ENCODE results near the gene ALDH3A1.

ALDH3A1 gene

DNA sequence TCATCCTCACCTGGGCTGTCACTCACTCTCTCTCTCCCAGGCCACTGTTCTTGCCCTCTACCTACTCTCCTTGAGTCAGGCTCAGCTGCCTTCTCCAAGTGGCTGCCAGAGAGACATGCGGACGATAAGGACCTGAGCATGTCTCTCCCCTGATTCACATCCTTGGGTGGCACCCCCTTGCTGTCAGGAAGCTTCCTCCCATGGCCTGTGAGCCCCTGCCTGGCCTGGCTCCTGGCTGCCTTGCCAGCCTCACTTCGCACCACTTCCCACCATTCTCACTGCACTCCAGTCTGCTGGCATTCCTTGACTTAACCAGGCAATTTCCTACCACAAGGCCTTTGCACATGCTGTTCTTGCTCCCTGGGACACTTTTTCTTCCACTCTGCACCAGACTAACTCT is 2.7 kb upstream of the ALDH3A1 start:
- no peak overlapping the region for H3K27ac ChIP-seq
- TF ChIP-seq, protein P1, sequence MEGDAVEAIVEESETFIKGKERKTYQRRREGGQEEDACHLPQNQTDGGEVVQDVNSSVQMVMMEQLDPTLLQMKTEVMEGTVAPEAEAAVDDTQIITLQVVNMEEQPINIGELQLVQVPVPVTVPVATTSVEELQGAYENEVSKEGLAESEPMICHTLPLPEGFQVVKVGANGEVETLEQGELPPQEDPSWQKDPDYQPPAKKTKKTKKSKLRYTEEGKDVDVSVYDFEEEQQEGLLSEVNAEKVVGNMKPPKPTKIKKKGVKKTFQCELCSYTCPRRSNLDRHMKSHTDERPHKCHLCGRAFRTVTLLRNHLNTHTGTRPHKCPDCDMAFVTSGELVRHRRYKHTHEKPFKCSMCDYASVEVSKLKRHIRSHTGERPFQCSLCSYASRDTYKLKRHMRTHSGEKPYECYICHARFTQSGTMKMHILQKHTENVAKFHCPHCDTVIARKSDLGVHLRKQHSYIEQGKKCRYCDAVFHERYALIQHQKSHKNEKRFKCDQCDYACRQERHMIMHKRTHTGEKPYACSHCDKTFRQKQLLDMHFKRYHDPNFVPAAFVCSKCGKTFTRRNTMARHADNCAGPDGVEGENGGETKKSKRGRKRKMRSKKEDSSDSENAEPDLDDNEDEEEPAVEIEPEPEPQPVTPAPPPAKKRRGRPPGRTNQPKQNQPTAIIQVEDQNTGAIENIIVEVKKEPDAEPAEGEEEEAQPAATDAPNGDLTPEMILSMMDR (IDR thresholded peaks at IDR 0.05): no peak
- TF ChIP-seq ZFX (IDR thresholded peaks at IDR 0.05; ENCODE audit: borderline replicate concordance): no peak

DNA sequence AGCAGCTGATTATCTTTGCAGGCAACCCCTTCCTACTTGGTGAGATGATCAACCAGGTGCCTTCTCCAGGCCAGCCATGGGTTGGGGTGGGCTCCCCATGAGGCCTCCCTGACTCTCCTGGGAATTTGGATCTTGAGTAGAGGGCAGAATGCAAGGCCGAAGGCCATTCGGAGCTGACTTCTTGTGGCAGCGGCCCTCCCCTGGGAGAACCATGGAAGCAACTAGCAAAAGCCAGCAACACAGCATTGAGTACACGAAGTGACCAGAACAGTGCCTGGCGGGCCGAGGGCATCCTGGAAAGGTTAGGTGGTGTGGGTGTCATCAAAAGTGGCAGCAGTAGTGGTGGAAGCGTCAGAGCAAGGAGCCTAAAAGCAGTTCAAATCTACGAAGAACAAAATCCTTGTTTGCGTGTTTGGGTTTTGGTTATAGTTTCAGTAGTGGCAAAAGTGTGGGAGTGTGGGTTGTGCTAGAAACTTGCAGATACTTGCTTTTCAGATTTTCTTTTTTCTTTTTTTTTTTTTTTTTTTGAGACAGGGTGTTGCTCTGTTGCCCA is 2.0 kb upstream of the ALDH3A1 start:
- no peak overlapping the region for H3K27ac ChIP-seq
- TF ChIP-seq, protein P1 (IDR thresholded peaks at IDR 0.05): no peak
- no peak for TF ChIP-seq ZFX (IDR thresholded peaks at IDR 0.05; ENCODE audit: borderline replicate concordance)

DNA sequence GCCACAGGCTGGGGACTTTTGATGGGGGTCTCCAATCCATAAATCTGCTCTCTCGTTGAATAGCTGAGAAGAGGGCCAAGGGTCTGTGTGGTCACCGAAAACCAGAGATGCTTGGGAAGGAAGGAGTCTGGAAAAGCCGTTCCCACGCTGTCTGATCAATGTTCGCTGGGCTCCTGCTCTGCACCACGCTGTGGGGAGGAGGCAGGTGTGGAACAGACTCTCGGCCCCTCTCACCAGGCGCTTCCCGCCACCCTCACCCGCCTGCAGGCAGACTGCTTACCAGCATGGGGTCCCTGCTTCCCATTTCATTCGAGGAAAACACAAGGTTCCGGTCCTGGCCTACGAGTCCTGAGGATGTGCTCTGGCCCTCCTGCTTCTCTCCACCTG is 702 bp upstream of the ALDH3A1 start:
- H3K27ac ChIP-seq: no peak overlapping the region
- TF ChIP-seq ZFX (IDR thresholded peaks at IDR 0.05; ENCODE audit: borderline replicate concordance): no peak
- TF ChIP-seq, protein P1 (IDR thresholded peaks at IDR 0.05): no peak

DNA sequence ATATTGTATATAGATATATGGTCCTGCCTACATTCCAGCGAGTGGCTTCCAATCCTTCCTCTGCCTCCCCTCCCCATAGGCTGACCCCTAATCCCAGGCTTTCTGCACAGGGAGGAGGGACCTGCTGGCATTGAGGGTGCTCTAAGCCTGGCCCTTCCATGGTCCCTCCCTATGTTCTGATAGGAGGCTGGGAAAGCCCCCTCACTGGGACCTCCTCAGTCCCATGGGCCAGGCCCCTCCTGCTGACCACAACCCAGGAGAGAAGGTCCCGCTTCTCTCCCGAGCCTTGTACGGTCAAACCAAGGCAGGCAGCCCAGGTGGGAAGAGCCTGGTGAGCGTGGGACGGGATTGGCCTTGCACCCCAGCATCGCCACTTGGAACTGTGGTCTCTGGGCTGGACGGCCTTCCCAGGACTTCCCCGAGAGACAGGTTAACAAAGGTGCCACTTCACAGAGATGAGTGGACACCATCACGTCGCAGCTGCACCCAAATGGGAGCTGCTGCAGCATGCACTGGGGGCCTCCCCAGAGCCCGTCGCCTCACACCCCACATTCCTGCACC is 859 bp downstream of the ALDH3A1 start:
- no peak for TF ChIP-seq ZFX (IDR thresholded peaks at IDR 0.05; ENCODE audit: borderline replicate concordance)
- H3K27ac ChIP-seq: no peak overlapping the region

DNA sequence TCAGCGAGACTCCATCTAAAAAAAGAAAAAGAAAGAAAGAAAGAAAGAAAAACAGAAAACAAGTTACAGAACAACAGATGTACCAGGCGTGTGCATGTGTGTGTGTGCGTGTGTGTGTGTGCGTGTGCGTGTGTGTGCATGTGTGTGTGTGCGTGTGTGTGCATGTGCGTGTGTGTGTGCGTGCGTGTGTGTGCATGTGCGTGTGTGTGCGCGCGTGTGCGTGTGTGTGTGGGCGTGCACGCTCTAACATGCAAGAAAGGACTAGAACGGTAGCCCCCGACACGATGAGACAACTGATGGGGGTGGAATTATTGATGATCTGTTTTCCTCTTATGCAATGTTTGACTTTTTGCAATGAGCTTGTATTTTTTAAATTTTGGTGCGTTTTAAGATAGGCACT is 1.6 kb downstream of the ALDH3A1 start:
- no peak for TF ChIP-seq ZFX (IDR thresholded peaks at IDR 0.05; ENCODE audit: borderline replicate concordance)
- TF ChIP-seq, protein P1 (IDR thresholded peaks at IDR 0.05): no peak
- H3K27ac ChIP-seq: no peak overlapping the region

DNA sequence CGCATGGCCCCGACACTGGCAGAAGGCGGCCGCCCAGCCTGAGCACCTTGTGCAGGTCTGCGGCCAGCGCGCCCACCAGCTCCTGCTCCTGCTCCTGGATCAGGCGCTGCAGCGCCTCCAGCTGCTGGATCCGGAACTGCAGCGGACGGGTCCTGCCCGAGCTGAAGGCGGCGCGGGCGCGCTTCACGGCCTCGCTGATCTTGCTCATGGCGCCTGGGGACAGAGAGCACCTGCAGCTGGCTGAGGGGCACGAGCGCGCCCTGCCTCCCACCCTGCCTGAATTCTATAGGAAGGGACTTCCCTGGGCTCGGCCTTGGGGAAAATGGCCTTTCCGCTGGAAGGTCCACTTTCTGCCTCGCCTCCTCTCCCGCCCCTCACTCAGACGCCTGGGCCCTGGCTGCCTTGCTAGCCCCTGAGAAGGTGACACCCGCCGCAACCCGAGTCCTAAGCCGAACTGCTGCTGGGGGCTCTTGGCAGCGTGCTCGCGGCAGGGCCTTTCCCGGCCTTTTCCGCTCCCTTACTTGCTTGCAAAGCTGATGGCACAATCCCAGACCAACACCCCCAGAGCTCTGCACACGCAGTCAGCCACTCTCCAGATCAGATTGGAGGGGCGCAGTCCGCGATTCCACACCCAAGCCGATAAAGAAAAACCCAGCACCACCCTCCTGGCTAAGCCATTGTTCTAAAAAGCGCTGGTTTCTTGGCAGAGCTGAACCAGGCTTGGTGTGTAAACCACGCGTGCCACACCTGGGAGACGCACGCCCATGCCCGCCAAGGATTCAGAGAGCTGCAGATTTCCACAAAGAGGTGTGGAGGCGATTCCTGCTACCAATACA is 3.0 kb downstream of the ALDH3A1 start:
- TF ChIP-seq, protein P1 (IDR thresholded peaks at IDR 0.05): peak; percentile 97
- no peak for TF ChIP-seq ZFX (IDR thresholded peaks at IDR 0.05; ENCODE audit: borderline replicate concordance)
- no peak overlapping the region for H3K27ac ChIP-seq

DNA sequence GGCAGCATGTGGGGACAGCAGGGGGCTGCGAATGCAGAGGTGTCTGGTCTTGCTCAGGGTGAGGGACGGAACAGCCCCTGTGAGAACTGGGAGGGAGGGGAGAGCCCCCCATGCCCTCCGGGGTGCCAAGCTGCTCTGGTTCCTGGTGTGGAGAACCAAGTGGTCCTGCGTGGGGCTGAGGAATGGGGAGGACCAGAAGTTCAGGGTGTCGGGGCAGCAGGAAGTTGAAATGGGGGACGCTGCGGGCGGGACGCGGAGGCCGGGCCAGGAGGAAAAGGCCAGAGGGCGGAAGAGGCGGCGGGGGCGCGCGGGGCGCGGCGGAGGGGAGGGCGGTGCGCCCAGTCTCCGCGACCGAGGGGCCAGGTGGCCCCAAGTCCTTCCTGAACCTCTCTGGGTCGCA is 3.6 kb downstream of the ALDH3A1 start:
- TF ChIP-seq ZFX (IDR thresholded peaks at IDR 0.05; ENCODE audit: borderline replicate concordance): no peak
- TF ChIP-seq, protein P1 (IDR thresholded peaks at IDR 0.05): no peak
- no peak overlapping the region for H3K27ac ChIP-seq
